SU-DHL-6 (cell line): ENCODE measurements around the gene EXOC3.

Source experiments
- H2AFZ ChIP-seq: fragments of 200-600 bp; sonication (generic); 2 replicates; pipeline ENCODE4 v1.6.1; 2014; ENCODE audit warnings: low read depth, mild to moderate bottlenecking, moderate library complexity, mixed read lengths, antibody characterized with exemption, low read length; ENCODE audit not compliant: severe bottlenecking
- H3F3A ChIP-seq: fragments of 200-600 bp; shearing (Covaris generic); 2 replicates; pipeline ENCODE4 v1.6.0; 2016; ENCODE audit warnings: antibody characterized with exemption, mild to moderate bottlenecking; ENCODE audit not compliant: insufficient read depth
- H3K27ac ChIP-seq: fragments of 200-600 bp; sonication (generic); 2 replicates; pipeline ENCODE4 v1.5.1; 2016; ENCODE audit warnings: low read depth, mild to moderate bottlenecking, low read length, moderate library complexity, mixed read lengths
- H3K27me3 ChIP-seq: fragments of 200-600 bp; sonication (generic), shearing (Covaris generic); 2 replicates; pipeline ENCODE4 v1.6.0; 2014; ENCODE audit warnings: mild to moderate bottlenecking, low read length
- H3K36me3 ChIP-seq: fragments of 200-600 bp; sonication (generic); 2 replicates; pipeline ENCODE4 v1.6.1; 2014; ENCODE audit warnings: mild to moderate bottlenecking, low read length, mixed read lengths
- H3K4me2 ChIP-seq: fragments of 300-600, 200-600 bp; shearing (Covaris generic), sonication (generic); 2 replicates; pipeline ENCODE4 v1.6.0; 2014; ENCODE audit warnings: low read length, low read depth, mild to moderate bottlenecking; ENCODE audit not compliant: poor library complexity, severe bottlenecking
- H3K4me3 ChIP-seq: fragments of 200-600 bp; sonication (generic); 2 replicates; pipeline ENCODE4 v1.5.1; 2014; ENCODE audit warnings: antibody characterized with exemption, low read length, mild to moderate bottlenecking, mixed read lengths; ENCODE audit not compliant: insufficient read depth, poor library complexity, severe bottlenecking
- H3K79me2 ChIP-seq: fragments of 200-600 bp; sonication (generic); 2 replicates; pipeline ENCODE4 v1.6.1; 2014; ENCODE audit warnings: mild to moderate bottlenecking, low read length, moderate library complexity; ENCODE audit not compliant: insufficient read depth
- H3K9ac ChIP-seq: fragments of 200-600 bp; sonication (generic); 2 replicates; pipeline ENCODE4 v1.7.0; 2014; ENCODE audit warnings: mild to moderate bottlenecking, low read length
- H3K9me2 ChIP-seq: fragments of 200-600 bp; sonication (generic); replicated peaks from 2 replicates; pipeline ENCODE4 v1.6.1; 2014; ENCODE audit warnings: low read length; ENCODE audit not compliant: insufficient read depth
- H3K9me3 ChIP-seq: fragments of 200-600 bp; sonication (generic); 2 replicates; pipeline ENCODE4 v1.6.1; 2014; ENCODE audit warnings: low read length, mixed read lengths; ENCODE audit not compliant: insufficient read depth
- H4K20me1 ChIP-seq: fragments of 200-600 bp; sonication (generic); 2 replicates; pipeline ENCODE4 v1.6.1; 2014; ENCODE audit warnings: low read depth, mild to moderate bottlenecking, antibody characterized with exemption, low read length, moderate library complexity, mixed read lengths
- EZH2phosphoT487 ChIP-seq: fragments of 200-600 bp; sonication (generic), shearing (Covaris generic); conservative IDR thresholded peaks from 2 replicates; pipeline ENCODE4 v1.6.1; 2018; ENCODE audit warnings: mild to moderate bottlenecking, antibody characterized with exemption, low read length, moderate library complexity, mixed read lengths
- TF ChIP-seq, protein P1 (sequence below): fragments of 200-600 bp; sonication (generic); IDR thresholded peaks from one replicate; pipeline ENCODE4 v1.5.1; 2017; ENCODE audit warnings: antibody characterized with exemption, mild to moderate bottlenecking, low read length, moderate library complexity; ENCODE audit not compliant: insufficient read depth, poor library complexity, severe bottlenecking

EXOC3 gene

GRCh38 chr5:501105-501830, 58.3 kb downstream of the EXOC3 start:
- no peaks in the 10 kb centered on the region for H3K36me3 ChIP-seq

DNA sequence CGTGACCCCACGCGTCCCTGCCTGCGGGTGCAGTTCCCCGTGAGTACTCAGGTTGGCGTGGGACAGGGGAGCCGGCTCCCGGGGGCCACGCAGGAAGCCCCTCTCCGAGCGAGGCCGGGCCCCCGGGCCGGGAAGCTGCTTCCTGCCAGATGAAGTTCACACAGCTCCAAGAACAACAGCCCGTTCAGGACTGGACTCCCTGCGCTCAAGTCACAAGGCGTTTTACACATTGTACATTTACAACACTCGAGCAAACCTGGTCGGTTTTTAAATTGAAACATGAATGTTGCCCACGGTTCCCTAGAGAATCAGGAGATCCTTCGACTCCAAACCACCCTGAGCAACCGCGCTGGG, 58.8 kb downstream of the EXOC3 start:
- Histone ChIP-seq H4K20me1 (no peaks in the 10 kb centered on the region), H3K9me2 (no peaks in the 10 kb centered on the region), H3K27ac (no peak overlapping the region), H3K9me3 (no peaks in the 10 kb centered on the region), H3K4me2 (no peak overlapping the region), H3F3A (no peaks in the 10 kb centered on the region), H3K4me3 (no peak overlapping the region), H3K27me3 (no peaks in the 10 kb centered on the region), H3K9ac (no peak overlapping the region), H3K36me3 (no peaks in the 10 kb centered on the region), H3K79me2 (no peaks in the 10 kb centered on the region), H2AFZ (no peak overlapping the region)
- no peak for TF ChIP-seq EZH2phosphoT487
- TF ChIP-seq, protein P1, sequence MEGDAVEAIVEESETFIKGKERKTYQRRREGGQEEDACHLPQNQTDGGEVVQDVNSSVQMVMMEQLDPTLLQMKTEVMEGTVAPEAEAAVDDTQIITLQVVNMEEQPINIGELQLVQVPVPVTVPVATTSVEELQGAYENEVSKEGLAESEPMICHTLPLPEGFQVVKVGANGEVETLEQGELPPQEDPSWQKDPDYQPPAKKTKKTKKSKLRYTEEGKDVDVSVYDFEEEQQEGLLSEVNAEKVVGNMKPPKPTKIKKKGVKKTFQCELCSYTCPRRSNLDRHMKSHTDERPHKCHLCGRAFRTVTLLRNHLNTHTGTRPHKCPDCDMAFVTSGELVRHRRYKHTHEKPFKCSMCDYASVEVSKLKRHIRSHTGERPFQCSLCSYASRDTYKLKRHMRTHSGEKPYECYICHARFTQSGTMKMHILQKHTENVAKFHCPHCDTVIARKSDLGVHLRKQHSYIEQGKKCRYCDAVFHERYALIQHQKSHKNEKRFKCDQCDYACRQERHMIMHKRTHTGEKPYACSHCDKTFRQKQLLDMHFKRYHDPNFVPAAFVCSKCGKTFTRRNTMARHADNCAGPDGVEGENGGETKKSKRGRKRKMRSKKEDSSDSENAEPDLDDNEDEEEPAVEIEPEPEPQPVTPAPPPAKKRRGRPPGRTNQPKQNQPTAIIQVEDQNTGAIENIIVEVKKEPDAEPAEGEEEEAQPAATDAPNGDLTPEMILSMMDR, result no peak

More at GRCh38 chr5:501105-501830, 58.3 kb downstream of the EXOC3 start:
- no peaks in the 10 kb centered on the region for H3K9me3 ChIP-seq
- H3K27ac ChIP-seq, result no peak overlapping the region
- H3K79me2 ChIP-seq, result no peaks in the 10 kb centered on the region
- no peaks in the 10 kb centered on the region for H3F3A ChIP-seq
- H3K9ac ChIP-seq, result no peak overlapping the region
- no peaks in the 10 kb centered on the region for H3K27me3 ChIP-seq
- H3K9me2 ChIP-seq, result no peaks in the 10 kb centered on the region
- TF ChIP-seq, protein P1, result no peak
- no peak for TF ChIP-seq EZH2phosphoT487
- H2AFZ ChIP-seq, result no peak overlapping the region
- no peak overlapping the region for H3K4me3 ChIP-seq
- no peak overlapping the region for H3K4me2 ChIP-seq
- H4K20me1 ChIP-seq, result no peaks in the 10 kb centered on the region

- H3K36me3 ChIP-seq, result no peaks in the 10 kb centered on the region
- no peak overlapping the region for H2AFZ ChIP-seq
- H3K4me2 ChIP-seq, result no peak overlapping the region
- H3K9me2 ChIP-seq, result no peaks in the 10 kb centered on the region
- no peaks in the 10 kb centered on the region for H3K79me2 ChIP-seq
- TF ChIP-seq, protein P1, result no peak
- no peak for TF ChIP-seq EZH2phosphoT487
- no peak overlapping the region for H3K27ac ChIP-seq
- H3F3A ChIP-seq, result no peaks in the 10 kb centered on the region
- H3K27me3 ChIP-seq, result no peaks in the 10 kb centered on the region
- H4K20me1 ChIP-seq, result no peaks in the 10 kb centered on the region
- no peaks in the 10 kb centered on the region for H3K9me3 ChIP-seq
- no peak overlapping the region for H3K4me3 ChIP-seq
- no peak overlapping the region for H3K9ac ChIP-seq
These were observed 59.5 kb downstream of the EXOC3 start for GRCh38 chr5:502325-503079.
